Lower leg skin (tissue), 3 donors: ENCODE data around the gene GTPBP4.

Experiments
- POLR2A ChIP-seq, 2 donors: fragments of 450-650 bp; IDR thresholded peaks; one replicate each; pipeline ENCODE4 v1.6.1; 2016 to 2017; ENCODE audit warnings: antibody characterized with exemption in 2 of 2, mild to moderate bottlenecking in 1 of 2, moderate library complexity in 1 of 2
- TF ChIP-seq, protein P1 (sequence below), 3 donors: fragments of 450-650 bp; IDR thresholded peaks; one replicate each; pipeline ENCODE4 v1.5.1; 2016; ENCODE audit warnings: antibody characterized with exemption in 3 of 3, mild to moderate bottlenecking in 3 of 3, moderate library complexity in 2 of 3

DNA sequence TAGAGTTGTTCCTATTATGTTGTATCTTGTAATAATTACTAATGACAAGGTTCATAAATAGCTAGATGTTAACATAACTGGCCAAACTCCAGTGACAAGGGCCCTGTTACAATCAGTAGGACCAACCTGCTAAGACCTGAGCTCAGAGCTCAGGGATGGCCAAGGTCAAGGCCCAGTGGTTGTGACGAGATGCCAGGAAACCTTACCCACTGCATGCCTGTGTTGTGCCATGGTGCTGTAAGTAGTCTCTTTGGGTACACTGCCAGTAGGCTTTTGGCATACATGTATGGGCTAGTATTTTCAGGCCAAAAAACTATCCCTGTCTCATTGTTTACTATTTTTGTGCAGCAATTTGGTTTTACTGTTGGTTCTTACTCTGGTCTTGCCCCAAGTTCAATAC is 45.4 kb downstream of the GTPBP4 start:
- TF ChIP-seq, protein P1, sequence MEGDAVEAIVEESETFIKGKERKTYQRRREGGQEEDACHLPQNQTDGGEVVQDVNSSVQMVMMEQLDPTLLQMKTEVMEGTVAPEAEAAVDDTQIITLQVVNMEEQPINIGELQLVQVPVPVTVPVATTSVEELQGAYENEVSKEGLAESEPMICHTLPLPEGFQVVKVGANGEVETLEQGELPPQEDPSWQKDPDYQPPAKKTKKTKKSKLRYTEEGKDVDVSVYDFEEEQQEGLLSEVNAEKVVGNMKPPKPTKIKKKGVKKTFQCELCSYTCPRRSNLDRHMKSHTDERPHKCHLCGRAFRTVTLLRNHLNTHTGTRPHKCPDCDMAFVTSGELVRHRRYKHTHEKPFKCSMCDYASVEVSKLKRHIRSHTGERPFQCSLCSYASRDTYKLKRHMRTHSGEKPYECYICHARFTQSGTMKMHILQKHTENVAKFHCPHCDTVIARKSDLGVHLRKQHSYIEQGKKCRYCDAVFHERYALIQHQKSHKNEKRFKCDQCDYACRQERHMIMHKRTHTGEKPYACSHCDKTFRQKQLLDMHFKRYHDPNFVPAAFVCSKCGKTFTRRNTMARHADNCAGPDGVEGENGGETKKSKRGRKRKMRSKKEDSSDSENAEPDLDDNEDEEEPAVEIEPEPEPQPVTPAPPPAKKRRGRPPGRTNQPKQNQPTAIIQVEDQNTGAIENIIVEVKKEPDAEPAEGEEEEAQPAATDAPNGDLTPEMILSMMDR (IDR thresholded peaks at IDR 0.05), result no peak
- TF ChIP-seq POLR2A (IDR thresholded peaks at IDR 0.05), result no peak
